Endodermal cell (in vitro differentiated cells): Measurements from ENCODE around the gene ELP4. TPM values are rescaled to one million over a fixed set of nuclear protein-coding genes. Genes with fewer than 3 reads are reported as not detected.
"Not testable (repeated sequence)": the region's sequence is repeated elsewhere in the genome, so short reads cannot be mapped to it uniquely, and the experiment has no call there.

ENCODE experiments used
- DNase-seq: peaks from one replicate; pipeline ENCODE4 v3.0.0-alpha.2; 2017
- H3K27ac ChIP-seq: 2 replicates; pipeline ENCODE4 v1.5.1; 2013; ENCODE audit warnings: mild to moderate bottlenecking, low read depth, low read length, moderate library complexity
- H3K27me3 ChIP-seq: 2 replicates; pipeline ENCODE4 v1.6.1; 2013; ENCODE audit warnings: mild to moderate bottlenecking, low read length, moderate library complexity; ENCODE audit not compliant: insufficient read depth, control insufficient read depth, poor library complexity, severe bottlenecking
- H3K36me3 ChIP-seq: 2 replicates; pipeline ENCODE4 v1.7.0; 2013; ENCODE audit warnings: mild to moderate bottlenecking, low read length, moderate library complexity; ENCODE audit not compliant: control insufficient read depth, insufficient read depth
- H3K4me1 ChIP-seq: one replicate; pipeline ENCODE4 v1.7.0; 2013; ENCODE audit warnings: low read length; ENCODE audit not compliant: control insufficient read depth, insufficient read depth
- H3K4me3 ChIP-seq: 2 replicates; pipeline ENCODE4 v1.5.1; 2013; ENCODE audit warnings: mild to moderate bottlenecking, low read length, moderate library complexity
- H3K9ac ChIP-seq: 2 replicates; pipeline ENCODE4 v1.6.1; 2013; ENCODE audit warnings: mild to moderate bottlenecking, low read length, moderate library complexity; ENCODE audit not compliant: poor library complexity, severe bottlenecking; ENCODE audit errors: extremely low read depth
- H3K9me3 ChIP-seq: 2 replicates; pipeline ENCODE4 v1.6.1; 2013; ENCODE audit warnings: mild to moderate bottlenecking, low read length, moderate library complexity; ENCODE audit not compliant: control insufficient read depth
- H3K27ac Mint-ChIP-seq: 2 replicates; pipeline ENCODE4 v1.8.0; 2020; ENCODE audit warnings: mixed read lengths
- H3K27me3 Mint-ChIP-seq: 2 replicates; pipeline ENCODE4 v1.8.0; 2021; ENCODE audit warnings: mild to moderate bottlenecking, mixed read lengths; ENCODE audit not compliant: insufficient read depth
- H3K36me3 Mint-ChIP-seq: 2 replicates; pipeline ENCODE4 v1.8.0; 2020; ENCODE audit warnings: low read depth, mixed read lengths
- H3K4me1 Mint-ChIP-seq: 2 replicates; pipeline ENCODE4 v1.8.0; 2020; ENCODE audit warnings: mixed read lengths
- H3K4me3 Mint-ChIP-seq: 2 replicates; pipeline ENCODE4 v1.8.0; 2020; ENCODE audit warnings: mild to moderate bottlenecking, moderate library complexity, mixed read lengths
- H3K9me3 Mint-ChIP-seq: 2 replicates; pipeline ENCODE4 v1.8.0; 2020; ENCODE audit warnings: mild to moderate bottlenecking, mixed read lengths
- WGBS, 2 experiments: methylation state at CpG; one replicate each; pipeline versions ENCODE4 v1.1.5 to v1.1.7; 2013; ENCODE audit warnings: missing lambda C conversion rate in 2 of 2, mixed read lengths in 1 of 2; ENCODE audit not compliant: insufficient coverage in 1 of 2, insufficient read length in 1 of 2; 5-methylcytosine and 5-hydroxymethylcytosine counted together
- total RNA-seq, 2 donors: library from RNA; stranded (reverse); fragmentation: NEBNext Ultra II Directional in 1 of 2; extraction: Animal tissue kit (Norgen Biotek cat#: 25700) in 1 of 2; gene quantifications; 2 replicates in 1 of 2; 3 replicates in 1 of 2; pipeline ENCODE4 v1.2.1, GENCODE V29; 2021
- TF ChIP-seq, protein P1 (sequence below): fragments of 200-600 bp; sonication (generic); conservative IDR thresholded peaks from 2 replicates; pipeline ENCODE4 v1.5.0; 2021; ENCODE audit warnings: antibody characterized with exemption, mild to moderate bottlenecking

The ELP4 gene
- total RNA-seq, 2 donors from 2014 or later = 19.1 to 25.2 TPM

DNA sequence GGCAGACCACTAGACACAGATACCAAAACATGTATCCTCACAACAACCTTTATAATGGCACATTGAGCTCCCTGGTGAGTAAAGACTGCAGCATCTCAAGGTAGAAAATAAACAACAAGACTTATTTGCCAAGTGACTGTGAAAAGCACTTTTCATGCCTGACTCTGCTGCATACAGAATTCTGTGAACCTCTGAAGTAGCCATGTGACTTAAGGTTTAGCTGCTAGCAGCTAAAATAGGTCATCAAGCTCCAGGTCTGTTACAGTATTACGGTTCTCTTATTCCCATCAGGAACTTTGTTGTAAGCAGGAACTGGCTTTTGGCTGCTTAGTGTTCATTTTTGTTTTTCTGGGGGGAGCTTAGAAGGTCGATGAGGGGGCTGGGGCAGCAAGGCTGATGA lies 162.1 kb downstream of the ELP4 start:
- Histone ChIP-seq H3K4me3 (no peak overlapping the region), H3K27me3 (no peaks in the 10 kb centered on the region), H3K4me1 (no peaks in the 10 kb centered on the region), H3K9me3 (no peaks in the 10 kb centered on the region), H3K9ac (no peak overlapping the region), H3K36me3 (no peaks in the 10 kb centered on the region), H3K27ac (no peak overlapping the region)
- Mint-ChIP-seq H3K27ac (no peak overlapping the region), H3K36me3 (no peaks in the 10 kb centered on the region), H3K4me1 (no peaks in the 10 kb centered on the region), H3K9me3 (no peaks in the 10 kb centered on the region), H3K27me3 (no peaks in the 10 kb centered on the region), H3K4me3 (no peak overlapping the region)
- TF ChIP-seq, protein P1, sequence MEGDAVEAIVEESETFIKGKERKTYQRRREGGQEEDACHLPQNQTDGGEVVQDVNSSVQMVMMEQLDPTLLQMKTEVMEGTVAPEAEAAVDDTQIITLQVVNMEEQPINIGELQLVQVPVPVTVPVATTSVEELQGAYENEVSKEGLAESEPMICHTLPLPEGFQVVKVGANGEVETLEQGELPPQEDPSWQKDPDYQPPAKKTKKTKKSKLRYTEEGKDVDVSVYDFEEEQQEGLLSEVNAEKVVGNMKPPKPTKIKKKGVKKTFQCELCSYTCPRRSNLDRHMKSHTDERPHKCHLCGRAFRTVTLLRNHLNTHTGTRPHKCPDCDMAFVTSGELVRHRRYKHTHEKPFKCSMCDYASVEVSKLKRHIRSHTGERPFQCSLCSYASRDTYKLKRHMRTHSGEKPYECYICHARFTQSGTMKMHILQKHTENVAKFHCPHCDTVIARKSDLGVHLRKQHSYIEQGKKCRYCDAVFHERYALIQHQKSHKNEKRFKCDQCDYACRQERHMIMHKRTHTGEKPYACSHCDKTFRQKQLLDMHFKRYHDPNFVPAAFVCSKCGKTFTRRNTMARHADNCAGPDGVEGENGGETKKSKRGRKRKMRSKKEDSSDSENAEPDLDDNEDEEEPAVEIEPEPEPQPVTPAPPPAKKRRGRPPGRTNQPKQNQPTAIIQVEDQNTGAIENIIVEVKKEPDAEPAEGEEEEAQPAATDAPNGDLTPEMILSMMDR = no peak
- WGBS, 2 experiments = 94% methylated on average over 2 of the region's 2 CpGs; no CpG with 5 or more reads in 1 of the 2 experiments
- no peak for DNase-seq

DNA sequence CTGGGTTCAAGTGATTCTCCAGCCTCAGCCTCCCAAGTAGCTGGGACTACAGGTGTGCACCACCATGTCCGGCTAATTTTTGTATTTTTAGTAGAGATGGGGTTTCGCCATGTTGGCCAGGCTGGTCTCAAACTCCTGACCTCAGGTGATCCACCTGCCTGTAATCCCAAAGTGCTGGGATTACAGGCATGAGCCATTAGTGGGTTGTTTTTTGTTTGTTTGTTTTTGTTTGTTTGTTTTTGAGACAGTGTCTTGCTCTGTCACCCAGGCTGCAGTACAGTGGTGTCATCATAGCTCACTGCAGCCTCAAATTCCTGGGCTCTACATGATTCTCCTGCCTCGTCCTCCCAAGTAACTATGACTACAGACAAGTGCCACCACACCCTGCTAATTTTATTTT lies 163.5 kb downstream of the ELP4 start:
- H3K4me1 ChIP-seq, H3K27me3 ChIP-seq, H3K36me3 Mint-ChIP-seq, H3K27me3 Mint-ChIP-seq, H3K9me3 Mint-ChIP-seq, H3K4me3 Mint-ChIP-seq, H3K9ac ChIP-seq, H3K27ac ChIP-seq, H3K9me3 ChIP-seq, H3K4me1 Mint-ChIP-seq, H3K4me3 ChIP-seq, DNase-seq, H3K36me3 ChIP-seq, H3K27ac Mint-ChIP-seq: not testable (repeated sequence)
- WGBS, 2 experiments = 71 to 96% methylated on average over 1 to 3 of the region's 3 CpGs

DNA sequence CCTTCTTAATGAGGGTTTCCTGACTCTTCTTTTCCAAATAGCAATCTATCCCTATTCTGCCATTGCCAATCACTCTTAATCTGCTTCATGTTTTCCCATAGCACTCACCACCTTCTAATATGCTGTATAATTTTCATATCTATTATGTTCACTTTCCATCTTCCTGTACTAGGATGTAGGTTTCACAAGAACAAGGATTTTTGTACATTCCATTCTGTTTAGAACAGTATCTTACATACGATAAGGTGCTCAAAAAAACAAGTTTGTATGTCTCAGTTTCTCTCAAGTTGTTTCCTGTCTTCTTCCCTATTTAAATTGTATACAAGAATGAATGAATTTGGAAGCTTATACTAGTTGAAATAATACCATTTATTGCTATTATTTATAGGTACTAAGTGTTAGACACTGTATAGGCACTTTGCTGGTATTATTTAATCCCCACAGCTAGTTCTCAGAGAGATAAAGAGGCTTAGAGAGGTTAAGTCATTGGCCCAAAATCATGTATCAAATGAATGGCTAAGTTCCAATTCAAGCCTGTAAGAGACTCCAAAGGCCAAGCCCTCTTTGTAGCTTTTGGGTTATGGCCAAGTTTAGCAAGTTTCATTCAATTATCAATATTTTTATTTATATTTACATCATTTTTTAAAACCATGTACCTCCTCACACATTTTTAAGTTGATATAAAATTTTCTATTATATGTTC lies 166.9 kb downstream of the ELP4 start:
- H3K27me3 Mint-ChIP-seq = no peaks in the 10 kb centered on the region
- H3K9me3 ChIP-seq = no peaks in the 10 kb centered on the region
- no peaks in the 10 kb centered on the region for H3K9me3 Mint-ChIP-seq

More for the DNA sequence above, 166.9 kb downstream of the ELP4 start:
- TF ChIP-seq, protein P1 = no peak
- Mint-ChIP-seq H3K4me1 (no peaks in the 10 kb centered on the region), H3K36me3 (peaks cover 3% of the 10 kb centered on the region), H3K4me3 (no peak overlapping the region), H3K27ac (no peak overlapping the region)
- no peak for DNase-seq
- Histone ChIP-seq H3K9ac (no peak overlapping the region), H3K36me3 (no peaks in the 10 kb centered on the region), H3K27ac (no peak overlapping the region), H3K4me1 (no peaks in the 10 kb centered on the region), H3K27me3 (no peaks in the 10 kb centered on the region), H3K4me3 (no peak overlapping the region)
- WGBS, 2 experiments = 81% methylated on average over 1 of the region's 1 CpG; no CpG with 5 or more reads in 1 of the 2 experiments
